ENCODE measurements around the gene SYTL3.
"Not testable (repeated sequence)": the region's sequence is repeated elsewhere in the genome, so short reads cannot be mapped to it uniquely, and the experiment has no call there.

The SYTL3 gene

GRCh38 chr6:158777510-158777909 lies 127.7 kb downstream of the SYTL3 start:
- no peak for DNase-seq

GRCh38 chr6:158778005-158778527 lies 128.2 kb downstream of the SYTL3 start:
- no peak for DNase-seq

DNA sequence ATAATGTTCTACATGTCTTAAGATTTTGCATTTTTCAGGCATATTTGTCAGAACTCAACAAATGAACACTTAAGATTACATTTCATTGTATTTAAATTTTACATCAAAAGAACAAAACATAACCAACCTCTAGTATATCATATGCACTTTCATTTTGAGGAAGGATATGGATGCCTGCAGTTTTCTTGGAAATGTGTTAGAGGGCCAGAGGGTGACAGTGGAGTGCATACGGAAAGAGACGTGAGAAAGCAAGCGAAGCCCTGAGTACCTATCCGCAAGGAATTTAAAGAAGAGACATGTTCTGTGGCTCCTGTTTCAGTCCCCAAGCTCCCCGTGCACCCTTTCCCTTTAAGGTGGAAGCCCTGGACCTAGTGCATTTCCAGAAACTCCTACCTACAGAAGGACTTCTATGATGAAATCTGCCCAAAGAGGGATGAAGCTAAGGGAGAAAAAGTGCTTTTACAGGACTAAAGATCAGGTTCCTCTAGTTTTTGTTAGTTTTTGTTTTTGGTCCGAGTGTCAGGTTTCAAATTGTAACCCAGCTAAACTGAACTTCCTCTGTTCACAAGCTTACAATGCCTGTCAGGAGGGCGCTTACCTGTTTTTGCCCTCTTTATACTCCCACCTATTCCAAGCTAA lies 130.5 kb downstream of the SYTL3 start:
- DNase-seq = no peak

DNA sequence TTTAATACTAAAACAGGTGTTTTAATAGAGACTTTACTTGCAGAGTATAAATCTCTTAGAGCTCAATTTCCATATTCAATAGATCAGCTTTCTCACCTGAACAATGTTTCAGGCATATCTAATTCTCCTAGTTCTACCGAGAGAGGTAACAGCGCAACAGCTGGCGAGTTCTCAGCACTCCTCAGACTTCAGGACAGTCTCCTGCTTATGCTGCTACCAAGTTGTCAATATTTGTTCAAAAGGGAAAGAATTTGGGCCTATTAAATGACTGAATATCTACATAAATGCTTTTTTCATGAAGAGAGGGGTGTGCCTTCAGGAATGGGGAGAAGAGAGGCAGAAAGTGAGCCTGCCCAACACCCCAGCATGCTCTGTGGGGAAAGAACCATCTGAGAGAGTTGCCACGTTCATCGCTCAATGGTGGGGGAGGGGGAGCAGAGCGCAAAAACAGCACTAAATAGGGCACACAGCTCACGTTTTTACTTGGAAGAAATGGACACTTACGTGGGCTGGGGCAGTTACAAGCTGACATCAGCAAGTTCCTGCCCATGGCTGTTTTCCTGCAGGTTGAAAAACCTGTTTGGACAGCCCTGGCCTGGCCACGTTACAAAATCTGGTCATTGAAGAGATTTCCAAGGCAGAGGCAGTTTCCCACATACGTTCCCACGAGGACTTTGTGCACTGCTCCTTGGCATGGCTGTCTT lies 131.3 kb downstream of the SYTL3 start:
- DNase-seq = no peak

- no peak for DNase-seq
Measured at GRCh38 chr6:158781692-158782373, 132.0 kb downstream of the SYTL3 start.

GRCh38 chr6:158782432-158783166 lies 132.7 kb downstream of the SYTL3 start:
- no peak for DNase-seq

GRCh38 chr6:158783167-158783450 lies 133.3 kb downstream of the SYTL3 start:
- no peak for DNase-seq

- DNase-seq = no peak
Measured at GRCh38 chr6:158783851-158784250, 134.0 kb downstream of the SYTL3 start.

- no peak for DNase-seq
Measured at GRCh38 chr6:158784505-158784904, 134.7 kb downstream of the SYTL3 start.

- DNase-seq = no peak
Measured at GRCh38 chr6:158785036-158785435, 135.2 kb downstream of the SYTL3 start.

- no peak for DNase-seq
Measured at GRCh38 chr6:158786645-158787304, 136.9 kb downstream of the SYTL3 start.

- DNase-seq = no peak
Measured at GRCh38 chr6:158787395-158787794, 137.5 kb downstream of the SYTL3 start.

DNA sequence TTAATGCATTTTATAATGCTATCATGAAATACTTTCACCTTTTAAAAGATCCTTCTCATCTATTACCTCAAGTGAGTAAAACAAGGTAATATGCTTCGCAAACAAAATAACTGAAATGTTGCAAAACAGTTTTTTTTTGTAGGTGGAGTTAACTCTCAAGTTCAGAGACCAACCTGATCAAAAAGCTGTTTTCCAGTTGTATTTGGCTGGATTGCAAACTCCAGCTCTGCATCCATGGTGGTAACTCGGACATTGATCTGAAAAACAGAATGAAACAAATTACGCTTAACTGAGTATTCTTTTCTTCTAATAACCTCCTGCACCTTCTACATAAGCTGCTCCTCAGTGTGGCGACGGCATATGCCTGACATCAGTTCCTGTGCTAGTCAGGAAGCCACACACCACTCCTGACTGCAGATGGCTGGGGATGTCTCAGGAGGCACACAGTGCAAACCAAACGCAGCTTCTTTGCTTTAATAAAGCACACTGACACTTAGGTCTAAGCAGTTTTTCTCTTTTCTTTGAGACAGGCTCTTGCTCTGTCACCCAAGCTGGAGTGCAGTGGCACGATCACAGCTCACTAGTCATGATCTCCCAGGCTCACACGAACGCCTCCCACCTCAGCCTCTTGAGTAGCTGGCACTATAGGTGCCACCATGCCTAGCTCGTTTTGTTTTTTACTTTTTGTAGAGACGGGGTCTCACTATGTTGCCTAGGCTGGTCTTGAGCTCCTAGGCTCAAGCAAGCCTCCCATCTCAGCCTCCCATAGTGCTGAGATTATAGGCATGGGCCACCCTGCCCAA lies 139.5 kb downstream of the SYTL3 start:
- no peak for DNase-seq

DNA sequence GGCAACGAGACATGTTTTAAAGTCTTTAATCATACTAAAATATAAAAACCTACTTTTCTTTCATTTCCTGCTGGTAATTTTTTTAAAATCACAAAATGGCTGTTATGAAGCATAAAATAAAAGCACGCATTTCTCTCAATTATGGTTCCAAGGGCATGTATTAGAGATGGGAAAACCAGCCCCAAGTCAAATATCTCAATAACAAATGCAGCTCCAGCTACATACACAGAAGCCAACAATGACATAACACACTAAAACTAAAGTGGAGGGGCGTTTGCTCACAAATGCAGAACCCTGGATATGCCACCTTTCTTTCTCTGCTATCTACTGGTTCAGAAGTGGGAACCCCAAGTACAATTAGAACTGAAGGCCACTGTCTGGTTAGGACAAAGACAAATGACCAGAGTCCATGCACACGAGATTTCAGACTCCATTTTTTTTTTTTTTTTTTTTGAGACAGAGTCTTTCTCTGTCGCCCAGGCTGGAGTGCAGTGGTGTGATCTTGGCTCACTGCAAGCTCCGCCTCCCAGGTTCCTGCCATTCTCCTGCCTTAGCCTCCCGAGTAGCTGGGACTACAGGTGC lies 141.5 kb downstream of the SYTL3 start:
- no peak for DNase-seq

DNA sequence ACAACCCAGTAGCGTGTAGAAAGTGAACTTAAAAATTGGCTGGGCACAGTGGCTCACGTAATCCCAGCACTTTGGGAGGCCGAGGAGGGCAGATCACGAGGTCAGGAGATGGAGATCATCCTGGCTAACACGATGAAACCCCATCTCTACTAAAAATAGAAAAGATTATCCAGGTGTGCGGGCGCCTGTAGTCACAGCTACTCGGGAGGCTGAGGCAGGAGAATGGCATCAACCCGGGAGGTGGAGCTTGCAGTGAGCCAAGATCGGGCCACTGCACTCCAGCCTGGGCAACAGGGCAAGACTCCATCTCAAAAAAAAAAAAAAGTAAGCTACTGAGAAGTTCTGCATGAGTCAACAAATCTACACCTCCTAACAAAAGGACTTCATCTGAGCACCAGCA lies 142.7 kb downstream of the SYTL3 start:
- not testable (repeated sequence) for DNase-seq

DNA sequence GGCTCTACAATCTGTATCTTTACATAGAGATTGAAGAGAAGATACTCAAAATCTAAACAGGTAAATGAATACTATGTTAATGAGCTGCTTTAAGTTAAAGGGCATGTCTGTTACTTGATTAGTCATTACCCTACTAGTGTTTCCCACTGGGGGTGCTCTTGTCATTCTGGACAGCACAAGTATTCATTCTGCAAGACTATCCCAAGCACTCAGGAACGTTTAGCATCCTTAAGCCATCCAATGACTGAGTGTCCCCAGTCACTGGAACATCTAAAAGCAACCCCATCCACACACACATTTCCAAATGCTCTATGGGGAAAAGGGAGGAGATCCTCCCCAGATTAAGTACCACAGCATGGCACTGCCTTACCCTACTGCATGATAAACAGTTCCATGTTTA lies 143.6 kb downstream of the SYTL3 start:
- DNase-seq = no peak

- DNase-seq = no peak
Measured at GRCh38 chr6:158795516-158795915, 145.7 kb downstream of the SYTL3 start.

GRCh38 chr6:158796353-158796752 lies 146.5 kb downstream of the SYTL3 start:
- DNase-seq = no peak

DNA sequence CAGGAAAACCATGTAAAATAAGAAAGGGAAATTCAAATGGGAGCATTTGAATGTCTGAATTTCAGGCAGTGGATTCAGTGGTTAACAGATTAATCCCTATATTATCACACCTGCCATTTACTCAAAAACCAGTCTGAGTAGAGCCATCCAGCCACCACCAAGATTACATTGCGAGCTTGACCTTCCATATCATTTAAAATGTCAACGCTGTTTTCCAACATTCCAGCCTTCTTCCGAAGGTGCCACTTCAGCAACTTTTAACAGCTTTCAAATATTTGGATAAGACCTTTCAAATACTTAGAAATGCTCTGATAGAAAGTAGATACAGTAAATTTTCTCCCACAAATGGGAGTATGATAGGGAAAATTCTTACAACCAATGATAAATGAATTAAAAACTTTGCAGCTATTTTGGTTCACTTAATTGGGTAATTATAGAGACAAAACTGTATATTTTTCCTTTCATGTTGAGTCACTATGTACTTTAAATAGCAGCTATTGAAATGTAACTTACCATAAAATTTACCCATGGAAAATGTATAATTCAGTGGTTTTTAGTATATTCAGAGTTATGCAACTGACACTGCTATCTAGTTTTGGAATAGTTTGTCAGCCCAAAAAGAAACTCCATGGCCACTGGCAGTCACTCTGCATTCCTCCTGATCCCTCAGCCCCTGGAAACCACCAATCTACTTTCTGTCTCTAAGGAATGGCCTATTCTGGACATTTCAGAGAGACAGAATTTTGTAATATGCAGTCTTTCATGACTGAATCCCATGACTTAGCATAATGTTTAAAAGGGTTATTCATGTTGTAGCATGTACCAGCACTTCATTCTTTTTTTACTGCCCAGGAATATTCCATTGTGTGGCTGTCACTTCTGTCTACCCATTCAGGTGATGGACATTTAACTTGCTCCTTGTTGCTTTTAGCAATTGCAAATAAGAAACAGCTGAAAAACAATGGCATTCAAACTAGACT lies 147.8 kb downstream of the SYTL3 start:
- no peak for DNase-seq

DNA sequence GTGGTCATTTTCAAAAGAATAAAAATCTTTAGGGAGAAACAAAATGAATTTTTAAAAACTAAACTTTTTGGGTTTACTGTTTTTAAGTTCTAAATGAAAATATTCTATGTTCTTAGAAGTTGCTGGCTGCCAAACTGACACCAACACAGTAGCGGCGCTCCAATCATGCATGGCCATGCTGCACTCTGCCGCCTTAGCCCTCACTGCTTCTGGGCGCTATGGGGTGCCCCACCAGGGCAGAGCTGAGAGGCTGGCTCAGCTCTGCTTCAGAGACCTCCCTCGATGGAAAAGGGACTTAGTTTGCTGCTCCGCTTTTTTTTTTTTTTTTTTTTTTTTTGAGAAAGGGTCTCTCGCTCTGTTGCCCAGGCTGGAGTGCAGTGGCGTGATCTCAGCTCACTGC lies 148.5 kb downstream of the SYTL3 start:
- DNase-seq = no peak
